Stromal cell of bone marrow (primary cell): Measurements from ENCODE around the gene MYO16.

Source experiments
- DNase-seq: peaks from one replicate; pipeline ENCODE4 v3.0.0-alpha.2; 2012; ENCODE audit warnings: low read depth

MYO16 gene

DNA sequence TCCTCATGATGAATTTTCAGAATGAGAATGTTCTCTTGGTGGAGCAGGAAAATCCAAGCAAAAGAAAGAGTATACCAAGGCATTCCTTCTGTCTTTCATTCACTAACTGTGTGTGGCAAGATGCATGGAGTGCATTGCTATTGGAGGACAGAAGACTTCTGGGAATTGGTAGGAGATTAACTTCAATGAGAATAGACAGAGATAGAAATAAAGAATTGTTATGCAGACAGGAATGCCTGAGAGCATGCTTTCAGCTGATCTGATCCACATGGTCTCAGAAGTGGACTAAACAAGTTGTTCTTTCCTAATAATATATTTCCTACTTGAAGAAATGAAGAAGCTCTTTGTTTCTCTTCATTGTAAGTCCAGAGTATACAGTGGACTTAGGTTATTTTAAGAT is 303.6 kb downstream of the MYO16 start:
- no peak for DNase-seq

DNA sequence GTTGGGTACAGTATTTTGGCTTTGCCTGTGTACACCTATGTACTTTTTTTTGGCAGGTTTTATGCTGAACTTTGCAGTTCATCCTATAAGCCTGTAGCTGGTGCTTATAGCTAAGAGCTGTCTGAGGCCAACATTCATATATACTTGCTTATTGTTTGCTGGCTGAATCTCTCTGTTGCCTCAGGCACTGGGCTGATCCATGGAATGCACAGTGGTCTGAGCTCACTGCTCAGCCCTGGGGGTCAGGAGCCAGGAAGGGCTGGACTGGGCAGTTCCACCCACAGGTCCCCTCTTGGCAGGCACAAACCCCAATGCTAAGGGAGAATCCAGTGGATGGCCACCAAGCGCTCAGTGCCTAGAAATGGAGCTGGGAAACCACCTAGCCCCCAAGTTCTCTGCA is 308.7 kb downstream of the MYO16 start:
- no peak for DNase-seq

DNA sequence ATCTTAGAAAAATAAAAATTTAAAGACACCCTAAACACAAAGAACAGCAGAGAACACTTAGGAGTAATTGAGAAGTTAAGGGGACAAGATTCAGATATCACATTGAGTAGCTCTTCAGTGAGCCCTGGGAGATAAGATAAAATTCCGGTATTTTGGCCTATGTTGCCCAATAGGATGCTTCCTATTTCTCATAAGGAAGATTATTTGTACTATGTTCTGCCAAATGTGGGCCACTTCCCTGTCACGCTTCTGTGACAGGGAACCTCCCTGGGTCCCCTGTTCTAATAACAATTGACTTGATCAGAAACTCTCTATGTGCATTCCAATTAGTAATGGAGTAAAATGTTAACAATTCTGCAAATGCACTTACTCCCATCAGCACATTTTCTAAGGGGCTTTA is 310.7 kb downstream of the MYO16 start:
- no peak for DNase-seq

DNA sequence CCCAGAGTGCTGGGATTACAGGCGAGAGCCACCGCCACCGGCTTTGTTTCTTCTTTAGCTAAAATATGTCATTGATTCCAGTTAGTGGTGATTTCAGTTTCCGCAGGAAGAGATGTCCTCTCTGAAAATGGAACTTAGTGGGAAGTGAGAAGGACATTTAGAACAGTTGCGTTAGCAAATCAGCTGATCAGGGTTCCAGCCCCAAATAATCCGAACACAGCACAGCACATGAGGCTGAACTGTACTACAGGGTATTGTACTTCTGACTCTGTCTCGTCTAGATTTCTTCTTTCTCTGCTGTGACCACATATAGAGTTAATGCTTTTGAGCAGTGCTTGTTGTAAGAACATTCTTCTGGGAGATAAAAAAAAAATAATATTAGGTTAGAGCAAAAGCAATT is 314.4 kb downstream of the MYO16 start:
- no peak for DNase-seq

DNA sequence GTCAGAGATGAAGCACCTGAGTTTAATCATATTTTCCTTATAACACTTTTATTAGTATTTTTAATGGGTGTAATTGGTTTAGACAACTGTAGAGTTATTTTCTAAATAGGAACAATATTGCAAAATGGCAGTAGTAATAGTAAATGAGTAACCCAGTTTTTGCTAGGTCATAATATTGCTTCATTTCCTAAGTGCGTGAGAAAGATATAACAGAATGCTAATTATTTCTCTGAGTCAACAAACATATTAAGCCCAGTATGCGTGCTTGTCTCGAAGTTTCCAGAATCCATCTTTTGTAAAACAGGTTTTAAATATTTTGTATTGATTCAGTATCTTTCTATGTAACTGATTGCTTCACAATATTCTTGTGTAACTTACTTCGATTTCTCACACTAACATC is 315.3 kb downstream of the MYO16 start:
- DNase-seq, result no peak

DNA sequence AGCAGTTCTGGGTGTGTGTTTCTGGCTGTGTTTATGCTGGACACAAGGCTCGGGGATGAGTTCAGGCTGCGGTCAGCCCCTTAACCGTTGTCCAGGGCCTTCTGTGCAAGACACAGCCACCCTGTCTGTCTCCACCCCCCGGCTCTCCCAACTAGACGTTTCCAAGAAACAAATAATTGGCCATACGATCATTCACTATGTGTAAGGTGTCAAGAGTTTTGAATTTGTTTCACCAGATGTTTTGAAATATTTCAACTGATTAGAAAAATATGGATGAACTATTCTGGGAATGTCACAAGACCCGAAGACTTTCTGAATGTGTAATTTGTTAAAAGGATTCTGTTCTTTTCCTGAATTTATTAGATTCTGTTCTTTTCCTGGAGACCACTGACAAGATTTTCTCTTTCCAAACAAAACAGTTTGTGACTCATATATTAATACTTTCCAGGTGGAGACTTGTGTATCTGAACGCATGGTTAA is 318.2 kb downstream of the MYO16 start:
- peak; percentile 36 for DNase-seq

DNA sequence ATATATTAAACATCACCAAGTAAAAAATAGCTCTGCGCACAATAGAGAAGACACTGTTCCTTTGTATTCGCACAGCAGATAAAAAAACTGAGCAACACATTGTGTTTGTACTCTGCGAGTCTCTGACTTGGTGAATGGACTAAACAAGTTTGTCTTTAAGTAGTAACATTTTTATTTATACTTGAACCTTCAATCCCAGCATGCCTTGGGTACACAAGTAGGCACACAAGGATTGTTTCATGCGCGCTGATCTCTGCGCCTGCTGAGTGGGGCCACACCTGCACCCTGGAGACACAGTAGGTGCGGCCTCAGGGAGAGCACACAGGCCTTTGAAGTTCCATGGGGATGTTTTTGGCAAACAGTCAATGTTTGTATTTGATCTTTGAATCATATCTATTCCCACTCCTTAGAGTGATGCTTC is 318.9 kb downstream of the MYO16 start:
- no peak for DNase-seq

DNA sequence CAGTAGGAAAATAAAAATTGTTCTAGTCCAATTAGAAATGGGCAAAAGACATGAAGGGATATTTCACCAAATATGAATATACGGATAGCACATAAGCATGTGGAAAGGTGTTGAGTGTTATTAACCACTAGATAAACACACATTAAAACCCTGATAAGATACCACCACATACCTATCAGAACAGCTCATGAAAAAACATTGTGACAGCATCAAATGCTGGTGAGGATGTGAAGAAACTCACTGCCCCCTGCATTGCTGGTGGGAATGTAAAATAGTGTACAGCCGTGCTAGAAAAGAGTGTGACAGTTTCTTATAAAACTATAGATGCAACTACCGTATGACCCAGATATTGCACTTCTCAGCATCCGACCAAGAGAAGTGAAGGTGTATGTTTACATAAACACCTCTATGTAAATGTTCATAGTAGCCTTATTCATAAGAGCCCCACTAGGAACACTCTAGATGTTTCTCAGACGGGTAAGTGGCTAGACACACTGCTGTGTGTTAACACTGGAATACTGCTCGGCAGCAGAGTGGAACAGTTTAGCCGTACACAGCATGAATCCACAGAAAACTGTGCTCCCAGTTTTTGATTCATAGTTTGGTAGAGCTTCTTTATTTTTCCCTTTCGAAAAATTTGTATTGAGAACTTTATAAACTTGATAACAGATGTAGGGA is 321.1 kb downstream of the MYO16 start:
- no peak for DNase-seq

DNA sequence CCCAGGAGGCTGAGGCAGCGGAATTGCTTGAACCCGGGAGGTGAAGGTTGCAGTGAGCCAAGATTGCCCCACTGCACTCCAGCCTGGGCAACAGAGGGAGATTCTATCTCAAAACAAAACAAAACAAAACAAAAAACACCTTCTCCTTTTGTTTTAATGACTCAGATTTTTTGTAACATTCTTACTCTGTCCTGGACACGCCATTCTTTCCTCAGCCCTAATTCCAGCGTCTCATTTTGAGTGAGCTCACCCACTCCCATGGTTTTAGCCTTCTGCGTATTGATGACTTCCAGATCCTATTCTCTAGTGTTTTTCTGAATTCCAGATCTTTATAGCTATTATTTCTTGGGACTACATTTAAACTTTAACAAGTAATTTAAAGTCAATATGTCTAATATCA is 326.3 kb downstream of the MYO16 start:
- DNase-seq, result no peak

DNA sequence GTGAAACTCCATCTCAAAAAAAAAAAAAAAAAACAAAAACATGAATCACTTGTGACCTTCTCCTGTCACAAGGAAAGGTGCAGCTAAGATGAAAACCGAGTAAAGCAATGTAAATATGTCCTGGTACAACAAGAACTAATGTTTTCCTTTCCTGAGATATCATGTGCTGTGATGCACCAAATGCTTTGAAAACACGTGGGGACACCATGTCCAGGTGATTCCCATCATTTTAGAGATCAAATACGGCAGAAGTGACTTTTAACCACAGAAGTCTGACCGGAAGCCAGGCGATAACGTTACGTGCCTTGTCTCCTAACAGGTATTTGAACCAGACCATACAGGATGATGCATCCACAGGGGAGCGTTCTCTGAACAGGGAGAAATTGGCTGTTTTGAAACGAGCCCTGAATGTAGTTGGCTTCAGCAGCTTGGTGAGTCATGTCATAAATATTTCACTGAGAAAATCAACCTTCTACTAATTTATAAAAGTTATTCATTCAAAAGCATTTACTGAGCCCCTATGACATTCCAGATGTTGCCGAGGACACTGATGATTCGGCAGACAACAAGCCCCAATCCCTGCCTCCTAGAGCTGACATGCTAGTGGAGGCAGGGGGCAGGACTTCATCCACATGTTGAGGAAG is 328.1 kb downstream of the MYO16 start:
- peak; percentile 34 for DNase-seq

DNA sequence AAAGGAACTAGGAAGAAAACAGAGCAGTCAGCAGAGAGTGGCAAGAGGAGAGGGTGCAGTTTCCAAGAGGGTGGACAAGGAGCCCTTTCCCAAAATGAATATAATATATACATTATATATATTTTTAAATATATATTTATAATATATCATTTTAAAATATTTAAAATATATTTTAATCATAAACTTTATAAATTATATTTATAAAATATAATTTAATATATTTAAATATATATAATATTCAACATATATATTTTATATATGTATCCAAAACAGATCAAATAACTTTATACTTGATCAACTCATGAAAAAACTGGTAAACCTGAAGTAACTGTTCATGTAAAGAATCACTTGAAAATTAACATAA is 328.6 kb downstream of the MYO16 start:
- DNase-seq, result no peak

DNA sequence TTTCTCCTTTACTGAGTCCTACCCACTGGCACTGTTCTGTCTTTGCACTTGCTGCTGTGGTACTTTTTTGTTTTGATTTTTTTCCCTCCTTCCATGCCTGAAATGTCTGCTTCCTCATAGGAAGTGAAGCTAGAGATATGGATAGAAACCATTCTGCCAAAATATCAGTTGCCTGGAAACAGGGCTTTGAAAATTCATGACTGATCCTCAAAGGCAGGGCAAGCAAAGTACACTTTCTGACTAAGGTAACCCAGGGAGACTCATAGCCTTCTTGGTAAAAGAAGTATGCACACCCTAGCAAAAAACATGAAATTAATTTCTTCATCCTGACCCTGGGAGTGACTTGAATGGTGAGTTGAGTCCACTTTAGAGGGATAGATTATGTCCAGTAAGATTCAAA is 329.8 kb downstream of the MYO16 start:
- peak; percentile 18 for DNase-seq

DNA sequence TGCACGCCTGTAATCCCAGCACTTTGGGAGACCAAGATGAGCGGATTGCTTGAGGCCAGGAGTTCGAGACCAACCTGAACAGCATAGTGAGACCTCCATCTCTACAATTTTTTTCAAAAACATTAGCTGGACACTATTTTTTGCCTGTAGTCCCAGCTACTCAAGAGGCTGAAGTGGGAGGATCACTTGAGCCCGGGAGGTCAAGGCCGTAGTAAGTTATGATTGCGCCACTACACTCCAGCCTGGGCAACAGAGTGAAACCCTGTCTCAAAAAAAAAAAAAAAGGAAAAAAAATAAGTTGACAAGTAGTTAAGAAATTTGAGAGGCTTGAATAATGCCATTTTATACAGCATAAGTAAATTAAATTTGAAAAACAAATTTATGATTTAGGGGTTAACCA is 330.6 kb downstream of the MYO16 start:
- no peak for DNase-seq

DNA sequence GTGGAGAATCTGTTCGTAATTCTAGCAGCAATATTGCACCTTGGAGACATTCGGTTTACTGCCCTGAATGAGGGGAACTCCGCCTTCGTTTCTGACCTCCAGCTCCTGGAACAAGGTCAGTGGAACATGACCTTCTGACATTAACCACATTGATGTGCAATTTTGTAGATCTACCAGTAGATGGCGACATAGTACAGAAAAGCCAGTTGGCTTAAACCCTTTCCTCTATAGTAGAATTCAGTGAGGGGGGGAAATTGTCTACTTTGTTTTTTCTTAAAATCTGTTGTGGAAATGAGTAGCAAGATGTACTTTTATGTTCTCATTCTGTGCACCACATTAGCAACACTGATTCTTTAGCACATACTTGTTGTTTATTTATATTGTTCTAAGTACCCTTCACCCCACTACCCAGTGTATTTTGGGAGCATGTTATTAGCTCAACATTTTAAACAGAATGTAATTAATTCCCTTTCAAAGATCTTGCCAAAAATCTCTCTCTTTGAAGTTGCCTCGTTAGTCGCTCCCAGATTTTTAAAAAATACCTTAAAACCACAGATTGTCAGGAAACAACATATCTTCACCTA is 332.2 kb downstream of the MYO16 start:
- peak; percentile 29 for DNase-seq

DNA sequence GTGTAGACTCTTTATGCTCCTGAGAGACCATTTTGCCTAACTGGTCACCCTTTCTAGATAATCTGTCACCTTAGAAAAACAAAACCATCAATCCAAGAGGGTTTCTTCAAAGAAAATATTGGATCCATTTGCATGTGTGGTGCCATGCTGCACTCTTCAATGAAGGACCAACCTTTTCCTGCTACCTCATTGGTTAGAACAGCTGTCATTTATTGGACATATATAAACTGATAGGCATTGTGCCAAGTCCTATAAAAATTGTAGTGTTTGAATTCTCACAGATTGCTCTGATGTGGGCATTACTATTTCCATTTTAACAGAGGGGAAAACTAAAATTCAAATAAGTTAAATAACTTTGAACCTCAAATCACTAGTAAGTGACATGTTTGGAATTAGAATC is 333.2 kb downstream of the MYO16 start:
- no peak for DNase-seq

DNA sequence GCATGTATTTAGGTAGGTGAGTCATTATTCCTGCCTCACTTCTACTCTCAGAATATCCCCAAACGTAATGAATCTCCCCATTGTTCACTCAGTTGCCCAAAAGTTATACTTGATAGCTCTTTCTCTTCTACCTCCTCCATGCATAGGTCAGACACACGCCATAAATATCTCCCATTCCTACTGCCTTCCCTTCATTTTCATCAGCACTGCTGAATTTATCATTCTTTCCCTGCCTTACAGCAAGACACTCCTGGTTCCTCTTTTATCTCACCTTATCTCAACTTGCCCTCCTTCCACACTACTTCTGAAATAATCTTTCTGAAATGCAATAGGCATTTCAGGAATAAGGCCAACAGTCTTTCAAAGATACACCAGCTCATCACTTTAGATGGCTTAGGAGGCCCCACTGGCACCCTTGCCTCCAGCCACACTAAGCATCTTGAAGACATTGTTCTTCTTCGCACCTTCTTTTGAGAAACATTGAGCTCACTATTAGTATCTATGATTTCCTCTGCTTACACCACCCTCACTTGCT is 333.9 kb downstream of the MYO16 start:
- DNase-seq, result no peak

DNA sequence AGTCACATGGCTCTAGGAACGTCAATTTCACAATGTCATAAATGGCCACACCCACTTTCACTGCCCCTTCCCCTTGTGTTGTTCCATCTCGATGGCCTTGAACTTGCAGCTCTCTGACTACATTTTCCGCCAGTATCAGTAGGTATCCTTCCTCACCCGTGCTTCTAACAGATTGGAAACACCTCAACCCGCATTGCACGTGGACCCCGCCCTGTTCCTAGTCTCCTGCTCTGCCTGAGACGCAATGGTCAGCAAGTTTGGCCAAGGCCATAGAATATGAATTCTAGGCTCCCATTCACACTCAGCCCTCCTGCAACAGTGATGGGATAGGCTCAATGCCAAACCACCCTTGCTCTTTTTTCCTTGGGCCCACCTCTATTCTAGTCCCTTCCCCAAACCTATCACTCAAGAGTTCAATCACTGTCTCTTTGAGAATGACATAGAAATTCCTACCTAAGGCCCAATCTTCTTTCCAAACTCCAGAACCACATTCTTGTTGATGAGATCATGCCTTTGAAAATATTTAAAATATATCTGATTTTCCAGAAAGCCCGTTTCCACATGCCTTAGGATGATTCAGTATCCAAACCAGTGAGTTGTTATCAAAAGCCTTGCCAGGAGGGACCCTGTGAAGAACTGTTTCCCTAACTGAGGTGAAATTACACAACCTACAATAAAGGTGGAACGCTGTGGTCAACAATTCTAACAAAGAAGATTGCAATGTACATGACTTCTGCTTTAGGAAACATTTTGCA is 334.6 kb downstream of the MYO16 start:
- DNase-seq, result peak; percentile 15

DNA sequence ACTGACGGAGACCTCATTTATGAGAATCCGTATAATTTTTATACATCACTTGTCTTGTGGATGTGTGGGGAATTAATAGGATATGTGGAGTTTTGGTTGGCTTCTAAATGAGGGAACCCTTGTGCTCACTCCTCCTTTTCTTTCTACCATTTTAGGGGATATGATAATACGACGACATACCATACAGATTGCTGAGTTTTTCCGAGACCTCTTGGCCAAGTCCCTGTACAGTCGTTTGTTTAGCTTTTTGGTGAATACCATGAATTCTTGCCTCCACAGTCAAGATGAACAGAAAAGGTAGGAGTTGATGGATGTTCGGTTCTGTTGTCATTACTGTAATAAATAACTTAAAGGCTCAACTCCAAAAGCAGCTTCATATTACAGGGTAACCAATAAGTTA is 335.2 kb downstream of the MYO16 start:
- DNase-seq, result no peak

DNA sequence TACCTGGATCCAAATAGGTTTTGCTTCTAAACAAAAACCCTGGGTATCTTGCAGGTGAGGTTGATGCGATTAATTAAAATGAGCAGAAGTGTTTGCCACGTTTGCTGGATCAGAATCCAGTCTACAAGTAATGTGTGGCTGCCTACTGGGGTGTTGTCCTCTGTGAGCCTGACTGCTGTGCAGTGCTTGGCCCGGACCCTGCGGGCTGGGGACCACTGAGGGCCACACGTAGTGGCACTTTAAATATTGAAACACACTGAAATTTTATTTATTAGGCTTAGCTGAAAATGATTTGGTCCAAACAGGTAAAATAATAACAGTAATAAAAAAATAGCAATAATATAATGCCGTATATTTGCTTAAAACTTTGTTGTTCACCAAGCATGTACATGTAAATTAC is 338.0 kb downstream of the MYO16 start:
- no peak for DNase-seq

DNA sequence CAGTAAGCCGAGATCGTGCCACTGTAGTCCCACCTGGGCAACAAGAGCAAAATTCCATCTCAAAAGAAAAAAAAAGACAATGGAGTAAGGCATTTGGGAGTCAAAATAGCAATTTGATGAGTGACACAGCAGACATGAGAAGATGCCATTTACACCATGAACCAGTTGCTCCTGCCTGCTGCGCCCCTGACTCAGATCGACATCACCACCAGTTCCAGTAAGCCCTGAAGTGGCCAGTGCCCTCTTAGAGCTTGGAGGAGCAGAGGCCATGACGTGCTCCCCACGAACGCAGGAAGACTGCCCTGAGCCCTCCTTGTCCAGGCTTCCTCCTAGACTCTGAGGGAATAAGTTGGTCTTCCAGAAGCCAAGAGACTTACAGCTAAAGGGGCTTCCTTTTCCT is 339.2 kb downstream of the MYO16 start:
- no peak for DNase-seq

DNA sequence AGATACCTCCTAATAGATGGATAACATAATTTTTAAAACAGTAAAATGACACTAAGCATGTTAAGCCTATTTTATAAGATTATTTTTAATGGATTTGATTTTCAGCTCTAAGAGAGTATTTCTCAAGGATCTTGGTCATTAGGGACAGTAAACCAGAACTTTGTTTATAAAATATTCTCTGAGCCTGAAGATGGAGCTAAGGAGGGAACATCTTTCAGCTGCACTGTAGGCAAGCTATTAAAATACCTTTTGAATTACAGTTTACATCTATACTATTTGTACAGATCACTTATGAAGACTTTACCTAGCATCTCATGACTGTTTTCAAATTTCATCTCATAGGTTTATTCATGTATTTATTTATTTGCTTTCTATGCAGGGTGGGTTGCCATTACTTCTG is 345.3 kb downstream of the MYO16 start:
- DNase-seq, result no peak

DNA sequence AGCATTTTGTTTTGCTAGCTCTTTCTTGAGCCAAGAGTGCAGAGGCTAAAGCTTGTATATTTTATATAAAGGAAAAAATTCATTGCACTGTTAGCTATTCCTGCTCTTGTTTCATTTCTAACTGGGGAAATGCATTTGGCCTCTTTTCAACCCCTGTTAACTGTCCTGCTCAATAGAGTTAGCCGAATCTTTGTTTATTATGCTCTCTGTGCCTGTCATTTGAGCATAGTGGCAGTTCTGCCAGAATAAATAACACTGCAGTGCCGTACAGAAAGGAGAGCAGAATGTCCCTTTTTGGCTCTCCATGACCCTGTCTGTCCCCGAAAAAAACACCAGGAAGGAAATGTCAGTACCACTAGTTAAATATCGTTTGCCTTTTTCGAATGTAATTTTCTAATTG is 350.8 kb downstream of the MYO16 start:
- DNase-seq, result no peak

DNA sequence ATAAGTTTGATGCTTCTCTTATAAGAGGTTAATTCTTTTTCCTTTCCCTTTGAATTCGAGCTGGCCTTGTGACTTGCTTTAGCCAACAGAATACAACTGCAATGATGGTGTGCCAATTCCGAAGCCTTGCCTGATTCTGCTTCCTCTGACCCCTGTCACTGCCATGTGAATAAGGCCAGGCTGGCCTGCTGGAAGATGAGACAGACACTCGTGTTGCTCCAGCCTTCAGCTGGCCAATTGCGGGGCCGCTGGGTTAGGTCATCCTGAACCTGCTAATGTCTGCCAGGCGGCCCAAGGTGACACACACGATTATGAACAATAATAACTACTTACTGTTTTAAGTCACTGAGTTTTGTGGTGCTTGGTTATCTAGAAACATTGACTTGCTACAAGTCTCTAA is 352.0 kb downstream of the MYO16 start:
- DNase-seq, result no peak
